Activated CD4-positive, alpha-beta T cell treated with anti-CD3 and anti-CD28 coated beads, Interleukin-2, amount 50 U/mL, for 48 hours (primary cell): ENCODE results near the gene DELE1.
A peak's percentile ranks its signal among the peaks of the same experiment; 100 is the strongest.

Experiments
- DNase-seq, 2 experiments: peaks; one replicate each; pipeline ENCODE4 v3.0.0-alpha.2; 2020

Gene DELE1

GRCh38 chr5:141960449-141961323 is 37.0 kb downstream of the DELE1 start:
- DNase-seq = peak; percentile 92 to 95

GRCh38 chr5:141961466-141961865 is 37.8 kb downstream of the DELE1 start:
- no peak for DNase-seq

GRCh38 chr5:141963701-141964100 is 40.0 kb downstream of the DELE1 start:
- no peak for DNase-seq

DNA sequence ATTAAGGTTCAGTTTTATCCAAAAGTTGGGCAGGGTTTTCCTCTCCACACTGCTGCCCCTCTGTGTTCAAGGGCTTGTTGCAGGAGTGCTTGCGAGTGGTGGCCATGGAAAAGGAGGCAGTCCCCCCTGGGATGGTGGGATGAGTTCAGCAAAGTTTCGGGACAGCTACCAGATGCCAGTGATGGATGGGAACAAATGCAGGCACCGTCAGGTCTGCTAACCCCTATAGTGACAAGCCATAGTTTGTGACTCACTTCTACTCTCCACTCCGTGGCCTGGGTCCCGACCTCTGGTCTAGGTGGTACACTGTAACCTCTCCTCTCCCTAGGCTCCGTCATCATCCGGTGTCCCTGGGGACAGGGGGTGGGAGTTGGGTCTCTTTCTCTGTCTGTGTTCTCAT is 41.4 kb downstream of the DELE1 start:
- no peak for DNase-seq

- DNase-seq = no peak
Observed at GRCh38 chr5:141966275-141966962, 42.7 kb downstream of the DELE1 start.

DNA sequence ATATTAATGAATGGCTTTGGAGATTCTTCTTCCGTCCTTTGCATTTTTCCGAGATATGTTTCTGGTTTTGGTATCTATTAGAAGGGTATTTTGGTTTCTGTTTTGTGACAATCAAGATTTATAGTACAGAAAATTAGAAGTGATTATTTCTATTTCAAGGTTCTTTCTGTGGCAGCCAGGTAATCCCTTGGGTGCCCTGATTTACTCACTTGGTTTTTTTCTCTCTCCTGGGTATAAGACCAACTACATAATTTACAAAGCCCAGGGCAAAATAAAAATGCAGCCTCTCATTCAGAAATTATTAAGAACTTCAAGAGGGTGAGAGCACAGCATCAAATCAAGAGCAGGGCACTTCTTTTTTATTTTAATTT is 43.3 kb downstream of the DELE1 start:
- no peak for DNase-seq

DNA sequence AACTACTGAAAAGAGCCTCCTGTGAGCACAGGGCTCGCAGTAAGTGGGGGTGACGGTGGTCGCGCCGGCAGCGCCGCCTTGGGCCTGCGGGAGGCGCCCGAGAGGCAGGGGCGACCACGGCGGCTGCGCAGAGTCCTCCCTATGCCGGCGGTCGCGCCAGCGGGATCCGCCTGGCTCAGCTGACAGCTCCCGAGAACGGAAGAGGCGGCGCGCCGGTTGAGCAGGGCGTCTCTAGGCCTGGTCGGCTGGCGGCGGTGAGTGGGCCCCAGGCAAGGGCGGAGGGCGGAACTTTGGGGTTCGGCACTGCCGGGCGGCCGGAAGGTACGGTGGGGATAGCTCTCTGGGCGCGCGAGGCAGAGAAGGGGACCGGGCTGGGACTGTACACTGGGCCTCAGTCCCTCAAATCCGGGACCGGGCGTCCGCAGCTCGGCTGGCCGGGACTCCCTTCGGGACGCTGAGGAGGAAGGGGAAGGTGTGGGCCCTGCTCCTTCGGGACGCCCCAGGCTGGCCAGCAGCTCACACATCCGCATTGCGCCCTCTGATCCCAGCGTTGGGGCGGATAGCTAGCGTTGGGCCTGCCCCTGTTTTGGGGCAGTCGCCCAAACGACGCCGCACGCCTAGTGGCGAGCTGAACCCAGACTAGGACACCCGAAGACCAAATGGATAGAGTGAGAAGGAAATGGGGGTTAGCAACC is 45.4 kb downstream of the DELE1 start, which contains the start of gene RNF14:
Gene RNF14 (plus strand): TSS at position 192 of the 695 bp plus-strand sequence. CDS start 4,484 bp downstream, outside the sequence.
- DNase-seq = peak; percentile 93 to 94

GRCh38 chr5:141969783-141970771 is 46.4 kb downstream of the DELE1 start:
- DNase-seq = no peak

GRCh38 chr5:141973871-141974595 is 50.4 kb downstream of the DELE1 start:
- DNase-seq = no peak

- no peak for DNase-seq
Observed at GRCh38 chr5:141976176-141976575, 52.5 kb downstream of the DELE1 start.

DNA sequence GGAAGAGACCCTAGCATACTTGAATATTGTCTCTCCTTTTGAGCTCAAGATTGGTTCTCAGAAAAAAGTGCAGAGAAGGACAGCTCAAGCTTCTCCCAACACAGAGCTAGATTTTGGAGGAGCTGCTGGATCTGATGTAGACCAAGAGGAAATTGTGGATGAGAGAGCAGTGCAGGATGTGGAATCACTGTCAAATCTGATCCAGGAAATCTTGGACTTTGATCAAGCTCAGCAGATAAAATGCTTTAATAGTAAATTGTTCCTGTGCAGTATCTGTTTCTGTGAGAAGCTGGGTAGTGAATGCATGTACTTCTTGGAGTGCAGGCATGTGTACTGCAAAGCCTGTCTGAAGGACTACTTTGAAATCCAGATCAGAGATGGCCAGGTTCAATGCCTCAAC is 54.7 kb downstream of the DELE1 start:
- DNase-seq = no peak

GRCh38 chr5:141982626-141983025 is 59.0 kb downstream of the DELE1 start:
- DNase-seq = no peak

- no peak for DNase-seq
Observed at GRCh38 chr5:141986072-141986471, 62.4 kb downstream of the DELE1 start.

- no peak for DNase-seq
Observed at GRCh38 chr5:141989720-141990119, 66.0 kb downstream of the DELE1 start.
